ENCODE data around the gene CCDC70.

- TF ChIP-seq POLR2A (IDR thresholded peaks at IDR 0.05; ENCODE audit: low read depth) (no peak), CTCF (IDR thresholded peaks at IDR 0.05) (peak; percentile 25 to 47 (median 41))
Observed at GRCh38 chr13:51832471-51833152, 29.2 kb upstream of the CCDC70 start.
